Liver (tissue), 9 donors: ENCODE measurements around the gene TFR2. TPM values are rescaled to one million over a fixed set of nuclear protein-coding genes. Genes with fewer than 3 reads are reported as not detected.

Experiments
- DNase-seq: peaks from one replicate; pipeline ENCODE4 v3.0.0-alpha.2; 2017; ENCODE audit warnings: low spot score
- H3K27ac ChIP-seq, 2 donors: one replicate each; pipeline ENCODE4 v1.7.0; 2013; ENCODE audit warnings: inconsistent platforms in 2 of 2, low read length in 2 of 2, control low read depth in 1 of 2, low read depth in 1 of 2, mild to moderate bottlenecking in 1 of 2
- H3K27me3 ChIP-seq, 4 donors: one replicate each; pipeline versions ENCODE4 v1.6.1 to v1.7.0; 2013; ENCODE audit warnings: low read length in 3 of 4, inconsistent platforms in 1 of 4, mild to moderate bottlenecking in 1 of 4, moderate library complexity in 1 of 4; ENCODE audit not compliant: control insufficient read depth in 4 of 4, insufficient read depth in 4 of 4
- H3K36me3 ChIP-seq, 4 donors: one replicate each; pipeline versions ENCODE4 v1.6.1 to v1.7.0; 2013; ENCODE audit warnings: low read length in 3 of 4, mild to moderate bottlenecking in 3 of 4, low read depth in 1 of 4, moderate library complexity in 1 of 4; ENCODE audit not compliant: control insufficient read depth in 4 of 4, insufficient read depth in 3 of 4
- H3K4me1 ChIP-seq, 4 donors: one replicate each; pipeline versions ENCODE4 v1.6.1 to v1.7.0; 2013; ENCODE audit warnings: low read length in 3 of 4, mild to moderate bottlenecking in 3 of 4, moderate library complexity in 1 of 4; ENCODE audit not compliant: control insufficient read depth in 4 of 4, insufficient read depth in 4 of 4
- H3K4me3 ChIP-seq, 3 donors: one replicate each; pipeline versions ENCODE4 v1.6.1 to v1.7.0; 2013; ENCODE audit warnings: low read length in 3 of 3, control low read depth in 1 of 3, low read depth in 1 of 3, mild to moderate bottlenecking in 1 of 3
- H3K9ac ChIP-seq, 2 donors: one replicate each; pipeline ENCODE4 v1.7.0; 2013; ENCODE audit warnings: low read length in 2 of 2, mild to moderate bottlenecking in 2 of 2, moderate library complexity in 2 of 2, control low read depth in 1 of 2, low read depth in 1 of 2
- H3K9me3 ChIP-seq, 4 donors: one replicate each; pipeline versions ENCODE4 v1.6.1 to v1.7.0; 2013; ENCODE audit warnings: low read length in 3 of 4; ENCODE audit not compliant: control insufficient read depth in 4 of 4
- EGR1 ChIP-seq, 2 donors: IDR thresholded peaks; 2 replicates each; pipeline ENCODE4 v1.6.1; 2016 to 2018; ENCODE audit warnings: antibody characterized with exemption in 2 of 2, low read depth in 2 of 2
- FOXA2 ChIP-seq: IDR thresholded peaks from 2 replicates; pipeline ENCODE4 v1.6.1; 2016; ENCODE audit warnings: antibody characterized with exemption
- GABPA ChIP-seq, 2 donors: IDR thresholded peaks in 1 of 2; conservative IDR thresholded peaks in 1 of 2; 2 replicates each; pipeline ENCODE4 v1.6.1; 2016; ENCODE audit warnings: antibody characterized with exemption in 2 of 2, mild to moderate bottlenecking in 1 of 2, moderate library complexity in 1 of 2
- JUND ChIP-seq, 2 donors: IDR thresholded peaks; 2 replicates each; pipeline ENCODE4 v1.6.1; 2016; ENCODE audit warnings: antibody characterized with exemption in 2 of 2
- RAD21 ChIP-seq, 2 donors: IDR thresholded peaks; 2 replicates each; pipeline ENCODE4 v1.6.1; 2016; ENCODE audit warnings: antibody characterized with exemption in 2 of 2, mild to moderate bottlenecking in 2 of 2
- RXRA ChIP-seq, 2 donors: IDR thresholded peaks; 2 replicates each; pipeline ENCODE4 v1.6.1; 2017 to 2018; ENCODE audit warnings: antibody characterized with exemption in 2 of 2, mild to moderate bottlenecking in 1 of 2
- SP1 ChIP-seq: IDR thresholded peaks from 2 replicates; pipeline ENCODE4 v1.6.1; 2018; ENCODE audit warnings: antibody characterized with exemption, mild to moderate bottlenecking
- YY1 ChIP-seq: IDR thresholded peaks from 2 replicates; pipeline ENCODE4 v1.6.1; 2016; ENCODE audit warnings: antibody characterized with exemption, mild to moderate bottlenecking
- WGBS: extraction: QIAGEN DNeasy Blood & Tissue Kit; methylation state at CpG from one replicate; pipeline ENCODE4 v1.1.7; 2013; 5-methylcytosine and 5-hydroxymethylcytosine counted together
- polyA plus RNA-seq, 2 donors: library from polyadenylated mRNA; stranded (reverse) in 1 of 2; unstranded in 1 of 2; fragments of 200-250 nt in 1 of 2; fragments of >200 nt in 1 of 2; fragmentation: Nextera tagmentation in 1 of 2; extraction: Ambion mirVana in 1 of 2; gene quantifications; one replicate each; pipeline versions ENCODE4 v1.2.1 to v1.2.3, GENCODE V29; 2013 to 2015
- total RNA-seq, 2 donors: library from RNA; depleted of rRNA; stranded (reverse); fragments of >200 nt; gene quantifications; one replicate each; pipeline ENCODE4 v1.2.3, GENCODE V29; 2014
- TF ChIP-seq, protein P1 (sequence below): IDR thresholded peaks from 2 replicates; pipeline ENCODE4 v1.6.1; 2016; ENCODE audit warnings: antibody characterized with exemption, mild to moderate bottlenecking
- TF ChIP-seq, protein P2 (sequence below): fragments of 150-350 bp; IDR thresholded peaks from 2 replicates; pipeline ENCODE4 v1.5.1; 2017; ENCODE audit warnings: improper control_type of control experiment, low read depth, low read length; ENCODE audit not compliant: missing input control
- donor health status: healthy.
- donor health status: healthy.
- donor health status: healthy.
- donor health status: healthy.
- donor health status: healthy.

Gene TFR2
- total and polyA plus RNA-seq, 4 donors: 276 to 663 (median 356) TPM

DNA sequence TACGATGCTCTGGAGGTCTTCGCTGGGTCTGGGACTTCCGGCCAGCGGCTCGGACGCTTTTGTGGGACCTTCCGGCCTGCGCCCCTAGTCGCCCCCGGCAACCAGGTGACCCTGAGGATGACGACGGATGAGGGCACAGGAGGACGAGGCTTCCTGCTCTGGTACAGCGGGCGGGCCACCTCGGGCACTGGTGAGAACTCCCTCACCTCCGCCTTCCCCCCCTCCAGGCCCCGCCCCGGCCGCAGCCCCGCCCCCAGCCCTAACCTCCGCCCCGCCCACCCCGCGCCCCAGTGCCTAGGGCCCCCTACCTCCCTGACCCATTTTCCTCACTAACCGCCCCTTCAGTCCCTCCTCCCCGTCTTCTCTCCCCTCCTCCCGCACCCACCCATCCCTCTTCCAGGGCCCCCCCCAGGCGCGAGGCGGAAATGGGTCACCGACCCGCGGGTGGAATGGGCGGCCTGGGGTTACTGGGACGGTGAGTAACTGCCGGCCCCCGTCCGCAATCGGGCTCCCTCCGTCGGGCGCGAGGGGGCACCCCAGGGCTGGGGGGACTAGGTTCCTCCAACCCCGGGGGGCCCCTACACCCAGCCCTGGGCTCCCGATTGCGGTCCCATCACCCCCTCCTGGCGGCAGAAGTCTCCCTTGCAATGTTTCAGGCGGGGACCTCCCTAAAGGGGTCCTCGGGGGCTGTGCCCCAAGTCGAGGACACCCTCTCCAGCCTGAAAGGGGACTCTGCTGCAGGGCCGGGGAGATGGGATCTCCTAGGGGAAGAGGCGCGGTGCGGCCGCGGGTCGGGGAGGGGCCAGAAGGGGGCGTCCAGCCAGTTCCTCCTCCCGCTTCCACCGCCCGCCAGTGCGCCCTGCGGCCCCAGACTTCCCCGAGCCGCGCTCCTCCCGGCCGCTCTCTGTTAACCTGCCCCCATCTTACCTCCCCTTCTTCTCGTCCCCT, 37.0 kb downstream of the TFR2 start:
- Histone ChIP-seq H3K9me3 (no peaks in the 10 kb centered on the region), H3K9ac (peak overlapping the region; percentile 43), H3K27ac (peak overlapping the region; percentile 67 to 72), H3K4me3 (peak overlapping the region; percentile 0 to 74 (median 64)), H3K27me3 (no peaks in the 10 kb centered on the region), H3K4me1 (peaks cover 8 to 37% (median 21%) of the 10 kb centered on the region in 4 donors), H3K36me3 (no peaks in the 10 kb centered on the region)
- WGBS: 6% methylated on average over 70 of the region's 70 CpGs
- DNase-seq: peak; percentile 74
- TF ChIP-seq SP1 (no peak), FOXA2 (no peak), RAD21 (IDR thresholded peaks at IDR 0.05) (peak; percentile 25 to 36), JUND (IDR thresholded peaks at IDR 0.05) (no peak), GABPA (IDR thresholded peaks at IDR 0.05 in 1 of 2, conservative IDR thresholded peaks at IDR 0.05 in 1 of 2) (no peak), RXRA (IDR thresholded peaks at IDR 0.05) (peak in 1 of 2 donors; percentile 24)
- TF ChIP-seq, protein P1, sequence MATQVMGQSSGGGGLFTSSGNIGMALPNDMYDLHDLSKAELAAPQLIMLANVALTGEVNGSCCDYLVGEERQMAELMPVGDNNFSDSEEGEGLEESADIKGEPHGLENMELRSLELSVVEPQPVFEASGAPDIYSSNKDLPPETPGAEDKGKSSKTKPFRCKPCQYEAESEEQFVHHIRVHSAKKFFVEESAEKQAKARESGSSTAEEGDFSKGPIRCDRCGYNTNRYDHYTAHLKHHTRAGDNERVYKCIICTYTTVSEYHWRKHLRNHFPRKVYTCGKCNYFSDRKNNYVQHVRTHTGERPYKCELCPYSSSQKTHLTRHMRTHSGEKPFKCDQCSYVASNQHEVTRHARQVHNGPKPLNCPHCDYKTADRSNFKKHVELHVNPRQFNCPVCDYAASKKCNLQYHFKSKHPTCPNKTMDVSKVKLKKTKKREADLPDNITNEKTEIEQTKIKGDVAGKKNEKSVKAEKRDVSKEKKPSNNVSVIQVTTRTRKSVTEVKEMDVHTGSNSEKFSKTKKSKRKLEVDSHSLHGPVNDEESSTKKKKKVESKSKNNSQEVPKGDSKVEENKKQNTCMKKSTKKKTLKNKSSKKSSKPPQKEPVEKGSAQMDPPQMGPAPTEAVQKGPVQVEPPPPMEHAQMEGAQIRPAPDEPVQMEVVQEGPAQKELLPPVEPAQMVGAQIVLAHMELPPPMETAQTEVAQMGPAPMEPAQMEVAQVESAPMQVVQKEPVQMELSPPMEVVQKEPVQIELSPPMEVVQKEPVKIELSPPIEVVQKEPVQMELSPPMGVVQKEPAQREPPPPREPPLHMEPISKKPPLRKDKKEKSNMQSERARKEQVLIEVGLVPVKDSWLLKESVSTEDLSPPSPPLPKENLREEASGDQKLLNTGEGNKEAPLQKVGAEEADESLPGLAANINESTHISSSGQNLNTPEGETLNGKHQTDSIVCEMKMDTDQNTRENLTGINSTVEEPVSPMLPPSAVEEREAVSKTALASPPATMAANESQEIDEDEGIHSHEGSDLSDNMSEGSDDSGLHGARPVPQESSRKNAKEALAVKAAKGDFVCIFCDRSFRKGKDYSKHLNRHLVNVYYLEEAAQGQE: no peak
- TF ChIP-seq, protein P2, sequence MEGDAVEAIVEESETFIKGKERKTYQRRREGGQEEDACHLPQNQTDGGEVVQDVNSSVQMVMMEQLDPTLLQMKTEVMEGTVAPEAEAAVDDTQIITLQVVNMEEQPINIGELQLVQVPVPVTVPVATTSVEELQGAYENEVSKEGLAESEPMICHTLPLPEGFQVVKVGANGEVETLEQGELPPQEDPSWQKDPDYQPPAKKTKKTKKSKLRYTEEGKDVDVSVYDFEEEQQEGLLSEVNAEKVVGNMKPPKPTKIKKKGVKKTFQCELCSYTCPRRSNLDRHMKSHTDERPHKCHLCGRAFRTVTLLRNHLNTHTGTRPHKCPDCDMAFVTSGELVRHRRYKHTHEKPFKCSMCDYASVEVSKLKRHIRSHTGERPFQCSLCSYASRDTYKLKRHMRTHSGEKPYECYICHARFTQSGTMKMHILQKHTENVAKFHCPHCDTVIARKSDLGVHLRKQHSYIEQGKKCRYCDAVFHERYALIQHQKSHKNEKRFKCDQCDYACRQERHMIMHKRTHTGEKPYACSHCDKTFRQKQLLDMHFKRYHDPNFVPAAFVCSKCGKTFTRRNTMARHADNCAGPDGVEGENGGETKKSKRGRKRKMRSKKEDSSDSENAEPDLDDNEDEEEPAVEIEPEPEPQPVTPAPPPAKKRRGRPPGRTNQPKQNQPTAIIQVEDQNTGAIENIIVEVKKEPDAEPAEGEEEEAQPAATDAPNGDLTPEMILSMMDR: peak; percentile 3

GRCh38 chr7:100603726-100604027, 37.7 kb downstream of the TFR2 start:
- Histone ChIP-seq H3K36me3 (no peaks in the 10 kb centered on the region), H3K9ac (no peak overlapping the region), H3K9me3 (no peaks in the 10 kb centered on the region), H3K27ac (peak overlapping the region; percentile 31 to 47), H3K27me3 (no peaks in the 10 kb centered on the region), H3K4me1 (peaks cover 8 to 37% (median 21%) of the 10 kb centered on the region in 4 donors), H3K4me3 (peak overlapping the region in 1 of 3 donors; percentile 74)
- no peak for TF ChIP-seq FOXA2
- WGBS: 57% methylated on average over 10 of the region's 10 CpGs
- DNase-seq: no peak

- Histone ChIP-seq H3K4me3 (peak overlapping the region in 1 of 3 donors; percentile 30), H3K4me1 (peaks cover 8 to 37% (median 21%) of the 10 kb centered on the region in 4 donors), H3K27me3 (no peaks in the 10 kb centered on the region), H3K9ac (no peak overlapping the region), H3K36me3 (no peaks in the 10 kb centered on the region), H3K9me3 (no peaks in the 10 kb centered on the region), H3K27ac (peak overlapping the region; percentile 43 to 47)
- WGBS: 52% methylated on average over 21 of the region's 21 CpGs
- no peak for DNase-seq
- TF ChIP-seq, protein P2: no peak
- TF ChIP-seq EGR1 (IDR thresholded peaks at IDR 0.05; ENCODE audit: low read depth in 2 of 2): no peak
- TF ChIP-seq YY1: no peak
Measured at GRCh38 chr7:100602889-100603725, 38.2 kb downstream of the TFR2 start.
